ENCODE measurements around the gene CUL7. TPM values are rescaled to one million over a fixed set of nuclear protein-coding genes. Genes with fewer than 3 reads are reported as not detected.
A peak's percentile ranks its signal among the peaks of the same experiment; 100 is the strongest.

Gene CUL7
- total and polyA plus RNA-seq, 9 of the 15 experiments (the other 6 are each of a cell fraction or from before 2014, with no cell fraction given) = 0.44 to 20.1 (median 8.6) TPM

- peak; percentile 91 for TF ChIP-seq L3MBTL2 (IDR thresholded peaks at IDR 0.05)
- TF ChIP-seq CBFA2T3 (IDR thresholded peaks at IDR 0.05) = no peak
- no peak for TF ChIP-seq SNAPC5 (CRISPR knock-in tag; IDR thresholded peaks at IDR 0.05)
- peak; percentile 24; the same call in 1 of the 2 replicates for TF ChIP-seq PML (IDR thresholded peaks at IDR 0.05; ENCODE audit: low read length)
- TF ChIP-seq XRCC5 (IDR thresholded peaks at IDR 0.05; ENCODE audit: low read depth, low read length) = 0 out of 2 replicates have a peak, but pooled peaks have one; percentile 26
- no peak for TF ChIP-seq ZNF318 (IDR thresholded peaks at IDR 0.05; ENCODE audit: borderline replicate concordance in 1 of 2, low read depth in 1 of 2)
- TF ChIP-seq CBX1 (IDR thresholded peaks at IDR 0.05; ENCODE audit: low read depth) = 0 out of 2 replicates have a peak, but pooled peaks have one; percentile 29
- peak; percentile 59; the same call in 1 of the 2 replicates for TF ChIP-seq SPI1 (IDR thresholded peaks at IDR 0.05; ENCODE audit: borderline replicate concordance, low read depth, low read length)
- no peak for TF ChIP-seq HDGF (IDR thresholded peaks at IDR 0.05)
- TF ChIP-seq RHOXF2B (CRISPR knock-in tag; conservative IDR thresholded peaks at IDR 0.05) = peak; percentile 84; the same call in 1 of the 2 replicates
- no peak for TF ChIP-seq ZNF407 (IDR thresholded peaks at IDR 0.05; ENCODE audit: low read depth)
These were observed 32.2 kb downstream of the CUL7 start, which contains the start of gene RRP36 (continued) for GRCh38 chr6:43021270-43022047.
